ENCODE measurements around the gene ARID1B.

DNA sequence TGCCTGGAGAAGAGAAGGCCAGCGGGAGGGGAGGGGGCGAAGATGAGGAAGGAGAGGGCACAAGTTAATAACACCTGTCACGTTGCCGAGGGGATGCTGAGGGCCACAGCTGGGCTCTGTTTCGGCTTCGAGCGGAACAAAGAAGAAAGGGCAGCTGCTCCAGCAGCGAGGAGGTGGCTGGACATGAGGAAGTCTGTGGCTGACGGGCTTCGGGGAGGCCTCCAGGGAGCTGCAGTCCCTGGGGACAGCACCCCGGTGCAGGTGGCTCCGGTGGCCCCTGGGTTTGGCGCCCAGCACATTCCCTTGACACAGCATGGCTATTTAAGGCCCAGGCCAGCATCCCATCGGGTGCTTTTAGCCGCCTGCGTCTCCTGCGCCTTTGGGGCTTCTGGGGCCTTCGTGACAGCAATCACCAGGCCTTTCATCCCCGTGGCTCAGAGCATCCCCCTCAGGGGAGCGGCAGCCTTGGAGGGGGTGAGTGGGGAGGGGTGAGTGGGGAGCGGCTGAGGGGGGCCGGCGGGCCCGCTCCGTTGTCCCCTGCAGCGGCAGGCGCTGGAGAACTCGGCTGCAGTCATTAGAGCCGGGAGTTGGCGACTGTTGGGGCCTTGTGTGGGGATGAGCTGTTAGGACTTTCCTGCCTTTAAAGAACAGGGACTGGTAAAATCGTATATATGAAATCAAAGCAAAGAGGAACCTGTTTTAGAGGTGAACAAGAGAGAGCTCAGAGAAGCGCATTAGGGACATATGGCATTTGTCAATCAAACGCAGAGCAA, 447.2 kb downstream of the ARID1B start:
- TF ChIP-seq ZBTB1 (tag by site-specific recombination; IDR thresholded peaks at IDR 0.05) (no peak), ZBTB8A (tag by site-specific recombination; IDR thresholded peaks at IDR 0.05) (no peak), ZNF266 (tag by site-specific recombination; IDR thresholded peaks at IDR 0.05; ENCODE audit: low read depth) (no peak), ZNF138 (tag by site-specific recombination; IDR thresholded peaks at IDR 0.05; ENCODE audit: borderline replicate concordance) (no peak)
- TF ChIP-seq, protein P1, sequence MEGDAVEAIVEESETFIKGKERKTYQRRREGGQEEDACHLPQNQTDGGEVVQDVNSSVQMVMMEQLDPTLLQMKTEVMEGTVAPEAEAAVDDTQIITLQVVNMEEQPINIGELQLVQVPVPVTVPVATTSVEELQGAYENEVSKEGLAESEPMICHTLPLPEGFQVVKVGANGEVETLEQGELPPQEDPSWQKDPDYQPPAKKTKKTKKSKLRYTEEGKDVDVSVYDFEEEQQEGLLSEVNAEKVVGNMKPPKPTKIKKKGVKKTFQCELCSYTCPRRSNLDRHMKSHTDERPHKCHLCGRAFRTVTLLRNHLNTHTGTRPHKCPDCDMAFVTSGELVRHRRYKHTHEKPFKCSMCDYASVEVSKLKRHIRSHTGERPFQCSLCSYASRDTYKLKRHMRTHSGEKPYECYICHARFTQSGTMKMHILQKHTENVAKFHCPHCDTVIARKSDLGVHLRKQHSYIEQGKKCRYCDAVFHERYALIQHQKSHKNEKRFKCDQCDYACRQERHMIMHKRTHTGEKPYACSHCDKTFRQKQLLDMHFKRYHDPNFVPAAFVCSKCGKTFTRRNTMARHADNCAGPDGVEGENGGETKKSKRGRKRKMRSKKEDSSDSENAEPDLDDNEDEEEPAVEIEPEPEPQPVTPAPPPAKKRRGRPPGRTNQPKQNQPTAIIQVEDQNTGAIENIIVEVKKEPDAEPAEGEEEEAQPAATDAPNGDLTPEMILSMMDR (tag by site-specific recombination; IDR thresholded peaks at IDR 0.05): no peak
- TF ChIP-seq, protein P2, sequence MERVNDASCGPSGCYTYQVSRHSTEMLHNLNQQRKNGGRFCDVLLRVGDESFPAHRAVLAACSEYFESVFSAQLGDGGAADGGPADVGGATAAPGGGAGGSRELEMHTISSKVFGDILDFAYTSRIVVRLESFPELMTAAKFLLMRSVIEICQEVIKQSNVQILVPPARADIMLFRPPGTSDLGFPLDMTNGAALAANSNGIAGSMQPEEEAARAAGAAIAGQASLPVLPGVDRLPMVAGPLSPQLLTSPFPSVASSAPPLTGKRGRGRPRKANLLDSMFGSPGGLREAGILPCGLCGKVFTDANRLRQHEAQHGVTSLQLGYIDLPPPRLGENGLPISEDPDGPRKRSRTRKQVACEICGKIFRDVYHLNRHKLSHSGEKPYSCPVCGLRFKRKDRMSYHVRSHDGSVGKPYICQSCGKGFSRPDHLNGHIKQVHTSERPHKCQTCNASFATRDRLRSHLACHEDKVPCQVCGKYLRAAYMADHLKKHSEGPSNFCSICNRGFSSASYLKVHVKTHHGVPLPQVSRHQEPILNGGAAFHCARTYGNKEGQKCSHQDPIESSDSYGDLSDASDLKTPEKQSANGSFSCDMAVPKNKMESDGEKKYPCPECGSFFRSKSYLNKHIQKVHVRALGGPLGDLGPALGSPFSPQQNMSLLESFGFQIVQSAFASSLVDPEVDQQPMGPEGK (tag by site-specific recombination; IDR thresholded peaks at IDR 0.05): no peak
- TF ChIP-seq, protein P3, sequence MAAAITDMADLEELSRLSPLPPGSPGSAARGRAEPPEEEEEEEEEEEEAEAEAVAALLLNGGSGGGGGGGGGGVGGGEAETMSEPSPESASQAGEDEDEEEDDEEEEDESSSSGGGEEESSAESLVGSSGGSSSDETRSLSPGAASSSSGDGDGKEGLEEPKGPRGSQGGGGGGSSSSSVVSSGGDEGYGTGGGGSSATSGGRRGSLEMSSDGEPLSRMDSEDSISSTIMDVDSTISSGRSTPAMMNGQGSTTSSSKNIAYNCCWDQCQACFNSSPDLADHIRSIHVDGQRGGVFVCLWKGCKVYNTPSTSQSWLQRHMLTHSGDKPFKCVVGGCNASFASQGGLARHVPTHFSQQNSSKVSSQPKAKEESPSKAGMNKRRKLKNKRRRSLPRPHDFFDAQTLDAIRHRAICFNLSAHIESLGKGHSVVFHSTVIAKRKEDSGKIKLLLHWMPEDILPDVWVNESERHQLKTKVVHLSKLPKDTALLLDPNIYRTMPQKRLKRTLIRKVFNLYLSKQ (tag by site-specific recombination; IDR thresholded peaks at IDR 0.05; ENCODE audit: borderline replicate concordance): no peak
- TF ChIP-seq, protein P4, sequence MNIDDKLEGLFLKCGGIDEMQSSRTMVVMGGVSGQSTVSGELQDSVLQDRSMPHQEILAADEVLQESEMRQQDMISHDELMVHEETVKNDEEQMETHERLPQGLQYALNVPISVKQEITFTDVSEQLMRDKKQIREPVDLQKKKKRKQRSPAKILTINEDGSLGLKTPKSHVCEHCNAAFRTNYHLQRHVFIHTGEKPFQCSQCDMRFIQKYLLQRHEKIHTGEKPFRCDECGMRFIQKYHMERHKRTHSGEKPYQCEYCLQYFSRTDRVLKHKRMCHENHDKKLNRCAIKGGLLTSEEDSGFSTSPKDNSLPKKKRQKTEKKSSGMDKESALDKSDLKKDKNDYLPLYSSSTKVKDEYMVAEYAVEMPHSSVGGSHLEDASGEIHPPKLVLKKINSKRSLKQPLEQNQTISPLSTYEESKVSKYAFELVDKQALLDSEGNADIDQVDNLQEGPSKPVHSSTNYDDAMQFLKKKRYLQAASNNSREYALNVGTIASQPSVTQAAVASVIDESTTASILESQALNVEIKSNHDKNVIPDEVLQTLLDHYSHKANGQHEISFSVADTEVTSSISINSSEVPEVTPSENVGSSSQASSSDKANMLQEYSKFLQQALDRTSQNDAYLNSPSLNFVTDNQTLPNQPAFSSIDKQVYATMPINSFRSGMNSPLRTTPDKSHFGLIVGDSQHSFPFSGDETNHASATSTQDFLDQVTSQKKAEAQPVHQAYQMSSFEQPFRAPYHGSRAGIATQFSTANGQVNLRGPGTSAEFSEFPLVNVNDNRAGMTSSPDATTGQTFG (tag by site-specific recombination; IDR thresholded peaks at IDR 0.05; ENCODE audit: borderline replicate concordance): no peak

Measured in HEK293 (cell line).